ENCODE measurements around the gene PRSS27. TPM values are rescaled to one million over a fixed set of nuclear protein-coding genes. Genes with fewer than 3 reads are reported as not detected.
A peak's percentile ranks its signal among the peaks of the same experiment; 100 is the strongest.
"Not testable (repeated sequence)": the region's sequence is repeated elsewhere in the genome, so short reads cannot be mapped to it uniquely, and the experiment has no call there.

The PRSS27 gene
- total RNA-seq, 2 donors from 2014 or later: 2.2 to 2.9 TPM

DNA sequence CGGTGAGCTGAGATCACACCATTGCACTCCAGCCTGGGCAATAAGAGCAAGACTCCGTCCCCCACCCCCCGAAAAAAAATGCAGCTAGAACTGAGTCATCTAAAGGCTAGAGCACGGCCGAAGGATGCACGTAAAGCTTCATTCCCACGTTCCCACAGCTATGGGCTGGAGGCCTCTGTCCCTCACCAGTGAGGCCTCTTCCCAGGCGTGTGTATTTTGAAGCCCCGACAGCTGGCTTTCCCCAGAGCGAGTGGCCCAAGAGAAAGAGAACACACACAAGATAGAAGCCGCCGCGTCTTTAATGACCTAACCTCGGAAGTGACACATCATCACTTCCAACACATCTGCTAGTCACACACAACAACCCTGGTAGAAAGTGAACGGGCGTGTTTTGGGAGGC, 44.3 kb downstream of the PRSS27 start:
- no peak overlapping the region for H3K27ac Mint-ChIP-seq
- H3K4me3 Mint-ChIP-seq: peak overlapping the region; percentile 35
- H3K4me1 Mint-ChIP-seq: peaks cover 4% of the 10 kb centered on the region
- H3K36me3 Mint-ChIP-seq (ENCODE audit: low read depth): peaks cover 29% of the 10 kb centered on the region
- H3K9me3 Mint-ChIP-seq: no peaks in the 10 kb centered on the region
- no peaks in the 10 kb centered on the region for H3K27me3 Mint-ChIP-seq
- ATAC-seq (replicated peaks): no peak

DNA sequence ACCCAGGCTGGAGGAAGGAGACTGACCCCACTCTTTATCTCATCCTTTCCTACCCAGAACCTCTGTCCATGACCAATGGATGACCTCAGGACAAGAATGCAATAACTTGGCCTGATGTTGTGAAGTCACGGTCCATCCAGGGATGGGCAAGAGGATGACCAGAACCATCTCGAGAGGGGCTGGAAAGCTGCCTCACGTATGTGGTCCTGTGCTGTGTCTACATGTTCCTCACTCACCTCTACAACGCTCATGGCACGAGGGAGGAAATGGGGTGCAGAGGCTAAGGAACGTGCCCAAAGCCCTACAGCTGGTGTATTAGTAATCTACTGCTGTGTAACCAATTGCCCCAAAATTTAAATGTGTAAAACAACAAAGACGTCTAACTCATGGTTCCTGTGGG, 45.0 kb downstream of the PRSS27 start:
- Mint-ChIP-seq H3K27ac (no peak overlapping the region), H3K4me3 (peak overlapping the region; percentile 77), H3K9me3 (no peaks in the 10 kb centered on the region), H3K36me3 (ENCODE audit: low read depth) (peaks cover 29% of the 10 kb centered on the region), H3K4me1 (peaks cover 4% of the 10 kb centered on the region), H3K27me3 (no peaks in the 10 kb centered on the region)
- no peak for ATAC-seq (replicated peaks)

DNA sequence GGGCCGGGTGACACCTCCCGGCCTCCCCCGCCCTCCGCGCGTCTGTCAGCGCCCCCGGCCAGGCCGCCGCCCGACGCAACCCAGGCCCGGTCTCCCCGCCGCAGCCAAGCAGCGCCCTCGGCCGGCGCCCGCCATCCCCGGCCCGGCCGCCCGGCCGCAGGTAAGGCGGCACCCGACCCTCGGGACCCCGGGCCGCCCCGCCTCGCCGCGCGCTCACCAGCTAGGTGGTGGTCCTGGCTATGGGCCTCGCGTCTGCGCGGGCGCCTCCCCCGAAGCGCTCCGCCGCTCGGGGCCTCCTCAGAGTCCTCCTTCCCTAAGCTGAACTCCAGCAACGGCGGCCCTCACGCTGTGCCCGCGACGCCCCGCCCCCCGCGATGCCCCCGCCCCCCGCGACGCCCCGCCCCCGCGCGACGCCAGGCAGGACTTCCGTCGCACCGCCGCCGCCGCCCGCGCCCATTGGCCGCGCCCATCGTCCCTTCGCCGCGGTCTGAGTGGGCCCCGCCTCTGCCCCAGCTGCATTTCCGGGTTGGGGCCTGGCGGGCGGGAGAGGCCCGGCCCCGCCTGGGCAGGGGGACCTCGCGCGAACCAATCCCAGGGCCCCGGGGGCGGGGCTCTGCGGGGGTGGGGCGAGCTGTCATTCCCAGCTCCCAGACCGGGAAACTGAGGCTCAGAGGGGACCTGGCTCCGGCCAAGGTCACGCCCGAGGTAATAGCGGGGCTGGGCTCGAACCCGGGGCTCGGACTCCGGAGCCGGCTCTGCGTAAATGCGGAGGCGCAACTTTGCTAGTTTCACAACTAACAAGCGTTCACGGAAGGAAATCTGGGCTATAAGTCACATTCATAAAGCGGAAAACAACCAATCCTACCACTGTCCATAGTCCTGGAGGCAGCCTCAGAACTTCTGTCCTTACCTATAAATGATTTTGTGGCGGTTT, 46.7 kb downstream of the PRSS27 start:
- H3K4me1 Mint-ChIP-seq: peaks cover 10% of the 10 kb centered on the region
- H3K36me3 Mint-ChIP-seq (ENCODE audit: low read depth): peaks cover 40% of the 10 kb centered on the region

DNA sequence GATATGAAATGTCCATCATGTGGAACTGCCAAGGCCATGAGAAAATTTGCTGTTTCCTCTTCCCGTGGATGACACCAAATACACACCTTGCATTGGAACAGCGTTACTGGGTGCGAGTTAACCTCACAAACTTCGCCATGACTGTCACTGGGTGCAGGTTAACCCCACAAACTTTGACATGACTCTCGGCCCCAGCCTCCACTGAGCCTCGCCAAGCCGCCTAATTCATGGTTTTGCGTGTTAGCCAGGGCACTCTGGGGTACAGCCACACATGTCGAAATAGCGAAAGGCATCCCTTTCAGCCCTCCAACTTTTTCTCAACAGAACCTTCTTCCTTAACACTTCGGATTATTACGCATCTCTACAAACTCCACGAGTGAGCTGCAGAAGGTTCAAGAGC, 48.3 kb downstream of the PRSS27 start:
- Mint-ChIP-seq H3K27ac (peak overlapping the region; percentile 76), H3K9me3 (no peaks in the 10 kb centered on the region), H3K36me3 (ENCODE audit: low read depth) (peaks cover 56% of the 10 kb centered on the region), H3K4me1 (peaks cover 13% of the 10 kb centered on the region), H3K4me3 (peak overlapping the region; percentile 97), H3K27me3 (no peaks in the 10 kb centered on the region)
- no peak for ATAC-seq (replicated peaks)

More for the DNA sequence above, 46.7 kb downstream of the PRSS27 start:
- peak overlapping the region; percentile 83 for H3K27ac Mint-ChIP-seq
- H3K27me3 Mint-ChIP-seq: no peaks in the 10 kb centered on the region
- ATAC-seq (replicated peaks): peak; percentile 94
- no peaks in the 10 kb centered on the region for H3K9me3 Mint-ChIP-seq
- peak overlapping the region; percentile 77 for H3K4me3 Mint-ChIP-seq

DNA sequence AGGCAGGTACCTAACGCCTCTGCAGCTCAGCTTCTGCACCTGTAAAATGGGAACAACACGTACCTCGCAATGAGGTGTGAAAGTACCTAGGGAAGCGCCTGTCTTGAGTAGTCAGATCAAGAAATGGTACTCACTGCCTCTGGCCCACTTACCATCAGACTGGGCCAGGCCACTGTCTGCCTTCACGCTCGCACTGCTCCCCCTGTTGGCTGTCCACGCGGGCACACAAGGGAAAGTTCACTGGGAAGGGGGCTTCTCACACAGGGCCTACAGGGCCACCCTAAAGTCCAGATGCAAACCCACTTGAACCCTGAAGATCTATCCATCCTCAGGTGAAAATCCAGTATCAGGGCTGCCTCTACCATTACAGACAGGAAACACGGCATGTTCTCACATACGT, 48.8 kb downstream of the PRSS27 start:
- not testable (repeated sequence) for H3K27me3 Mint-ChIP-seq, H3K9me3 Mint-ChIP-seq, H3K27ac Mint-ChIP-seq
- Mint-ChIP-seq H3K4me1 (peaks cover 18% of the 10 kb centered on the region), H3K36me3 (ENCODE audit: low read depth) (peaks cover 62% of the 10 kb centered on the region), H3K4me3 (peak overlapping the region; percentile 97)
- ATAC-seq (replicated peaks): peak; percentile 25

DNA sequence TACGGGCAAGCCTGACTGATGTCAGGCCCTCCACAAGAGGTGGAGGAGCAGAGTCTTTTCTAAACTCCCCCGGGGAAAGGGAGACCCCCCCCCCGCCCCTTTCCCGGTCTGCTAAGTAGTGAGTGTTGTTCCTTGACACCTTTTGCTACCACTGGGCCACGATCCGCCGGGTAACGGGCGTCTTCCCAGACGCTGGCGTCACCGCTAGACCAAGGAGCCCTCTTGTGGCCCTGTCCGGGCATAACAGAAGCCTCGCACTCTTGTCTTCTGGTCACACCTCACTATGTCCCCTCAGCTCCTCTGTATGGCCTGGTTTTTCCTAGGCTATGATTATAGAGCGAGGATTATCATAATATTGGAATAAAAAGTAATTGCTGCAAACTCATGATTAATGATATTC, 50.0 kb downstream of the PRSS27 start:
- Mint-ChIP-seq H3K4me3 (peak overlapping the region; percentile 97), H3K27ac (peak overlapping the region; percentile 91), H3K4me1 (peaks cover 18% of the 10 kb centered on the region), H3K36me3 (ENCODE audit: low read depth) (peaks cover 74% of the 10 kb centered on the region)
- H3K27me3 Mint-ChIP-seq; H3K9me3 Mint-ChIP-seq; ATAC-seq (replicated peaks): not testable (repeated sequence)

DNA sequence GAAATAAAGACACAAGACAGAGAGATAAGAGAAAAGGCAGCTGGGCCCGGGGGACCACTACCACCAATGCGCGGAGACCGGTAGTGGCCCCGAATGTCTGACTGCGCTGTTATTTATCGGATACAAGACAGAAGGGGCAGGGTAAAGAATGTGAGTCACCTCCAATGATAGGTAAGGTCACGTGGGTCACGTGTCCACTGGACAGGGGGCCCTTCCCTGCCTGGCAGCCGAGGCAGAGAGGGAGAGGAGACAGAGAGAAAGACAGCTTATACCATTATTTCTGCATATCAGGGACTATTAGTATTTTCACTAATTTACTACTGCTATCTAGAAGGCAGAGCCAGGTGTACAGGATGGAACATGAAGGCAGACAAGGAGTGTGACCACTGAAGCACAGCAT, 50.4 kb downstream of the PRSS27 start:
- not testable (repeated sequence) for H3K9me3 Mint-ChIP-seq; ATAC-seq (replicated peaks); H3K27me3 Mint-ChIP-seq
- H3K36me3 Mint-ChIP-seq (ENCODE audit: low read depth): peaks cover 78% of the 10 kb centered on the region
- H3K27ac Mint-ChIP-seq: peak overlapping the region; percentile 91
- H3K4me3 Mint-ChIP-seq: peak overlapping the region; percentile 97
- peaks cover 18% of the 10 kb centered on the region for H3K4me1 Mint-ChIP-seq

DNA sequence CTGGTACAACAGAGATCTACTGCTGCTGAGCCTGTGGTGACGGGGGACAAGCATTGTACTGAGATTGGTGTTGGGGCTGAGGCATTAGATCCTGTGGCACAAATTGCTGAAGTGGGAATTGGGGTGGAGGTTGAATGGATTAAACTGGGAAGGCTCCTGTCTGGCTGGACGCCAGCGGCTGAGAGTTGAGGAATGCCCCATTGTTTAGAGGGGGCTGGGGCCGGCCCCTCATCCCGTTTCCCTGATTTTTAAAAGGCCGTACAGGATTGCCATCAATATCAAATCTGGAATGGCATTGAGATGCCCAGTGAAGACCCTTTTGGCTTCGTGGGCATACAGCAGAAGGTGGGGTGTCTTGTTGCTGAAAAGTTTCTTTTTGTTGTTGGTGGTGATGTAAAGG, 53.4 kb downstream of the PRSS27 start:
- H3K27ac Mint-ChIP-seq: peak overlapping the region; percentile 99
- H3K4me1 Mint-ChIP-seq: peaks cover 44% of the 10 kb centered on the region
- peak overlapping the region; percentile 97 for H3K4me3 Mint-ChIP-seq
- H3K27me3 Mint-ChIP-seq; ATAC-seq (replicated peaks); H3K9me3 Mint-ChIP-seq: not testable (repeated sequence)
- peaks cover 97% of the 10 kb centered on the region for H3K36me3 Mint-ChIP-seq (ENCODE audit: low read depth)

DNA sequence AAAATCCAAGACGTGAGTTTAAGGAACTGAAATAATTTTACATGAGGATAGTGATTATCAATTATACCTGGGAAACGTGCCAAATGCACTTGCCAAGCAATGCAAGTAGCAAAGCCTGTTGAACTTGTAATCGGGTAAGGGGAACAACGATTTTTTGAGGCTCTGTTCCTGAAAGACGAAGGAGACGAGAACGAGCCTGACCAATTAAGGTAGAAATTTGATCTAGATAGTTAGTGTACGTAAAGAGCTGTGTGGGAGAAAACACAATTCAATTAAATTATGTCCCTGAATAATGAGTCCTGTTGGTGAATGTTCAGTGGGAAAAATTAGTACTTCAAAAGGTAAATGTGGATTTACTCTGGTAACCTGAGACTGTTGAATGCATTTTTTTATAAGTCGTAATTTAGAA, 55.4 kb downstream of the PRSS27 start:
- H3K27ac Mint-ChIP-seq: peak overlapping the region; percentile 99
- ATAC-seq (replicated peaks): no peak
- H3K4me1 Mint-ChIP-seq: peaks cover 44% of the 10 kb centered on the region
- H3K9me3 Mint-ChIP-seq: no peaks in the 10 kb centered on the region
- H3K27me3 Mint-ChIP-seq: no peaks in the 10 kb centered on the region
- H3K36me3 Mint-ChIP-seq (ENCODE audit: low read depth): peaks cover 98% of the 10 kb centered on the region
- H3K4me3 Mint-ChIP-seq: peak overlapping the region; percentile 97

DNA sequence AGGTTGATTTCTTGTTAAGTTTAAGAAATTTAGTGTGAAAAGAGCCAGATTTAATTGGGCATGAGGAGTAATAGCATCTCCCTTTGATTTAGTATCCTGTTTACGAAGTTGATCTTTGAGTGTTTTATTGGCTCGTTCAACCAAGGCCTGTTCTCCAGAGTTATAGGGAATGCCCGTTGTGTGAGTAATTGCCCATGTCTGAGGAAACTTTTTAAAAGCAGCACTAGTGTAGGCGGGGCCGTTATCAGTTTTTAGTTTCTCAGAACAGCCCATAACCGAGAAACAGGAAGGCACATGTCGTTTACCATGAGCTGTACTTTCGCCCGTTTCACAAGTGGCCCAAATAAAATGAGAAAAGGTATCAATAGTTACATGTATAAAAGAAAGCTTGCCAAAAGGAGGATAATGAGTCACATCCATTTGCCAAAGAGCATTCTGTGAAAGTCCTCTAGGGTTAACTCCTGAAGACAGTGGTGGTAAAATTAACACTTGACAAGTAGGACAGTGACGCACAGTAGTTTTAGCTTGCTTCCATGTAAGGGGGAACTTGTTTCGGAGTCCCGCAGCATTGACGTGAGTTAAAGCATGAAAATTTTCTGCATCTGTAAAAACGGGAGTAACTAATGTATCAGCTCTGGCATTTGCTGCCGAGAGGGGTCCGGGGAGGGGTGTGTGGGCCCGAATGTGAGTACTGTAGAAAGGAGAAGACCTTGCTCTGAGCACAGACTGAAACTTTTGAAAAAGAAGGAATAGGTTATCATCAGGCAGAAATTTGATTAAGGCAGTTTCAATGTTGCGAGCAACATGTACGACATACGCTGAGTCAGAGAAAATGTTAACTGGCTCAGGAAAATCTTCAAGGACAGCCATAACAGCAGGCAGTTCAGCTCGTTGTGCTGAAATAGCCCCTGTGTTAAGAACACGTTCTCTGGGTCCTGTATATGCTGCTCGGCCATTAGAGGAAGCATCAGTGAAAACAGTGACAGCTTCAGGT, 56.2 kb downstream of the PRSS27 start:
- H3K9me3 Mint-ChIP-seq: no peaks in the 10 kb centered on the region
- no peaks in the 10 kb centered on the region for H3K27me3 Mint-ChIP-seq
- H3K4me3 Mint-ChIP-seq: peak overlapping the region; percentile 97
- H3K4me1 Mint-ChIP-seq: peaks cover 39% of the 10 kb centered on the region
- peak overlapping the region; percentile 99 for H3K27ac Mint-ChIP-seq
- H3K36me3 Mint-ChIP-seq (ENCODE audit: low read depth): peaks cover 91% of the 10 kb centered on the region
- ATAC-seq (replicated peaks): peak; percentile 88

Other genes with a start within 250 kb of the PRSS27 start
- gene NTN3, start 248.9 kb downstream of the PRSS27 start, total RNA-seq: under 1 TPM in 1 of 2 donors, not detected in 1; 0.21 TPM
- gene TBC1D24, start 245.1 kb downstream of the PRSS27 start, total RNA-seq: 10 to 100 TPM; 10.8 to 16.1 TPM
- gene ATP6V0C, start 206.3 kb downstream of the PRSS27 start, total RNA-seq: 100 to 1,000 TPM in 1 of 2 donors, 10 to 100 TPM in 1; 98.5 to 128 TPM
- gene AMDHD2, start 199.9 kb downstream of the PRSS27 start, total RNA-seq: 10 to 100 TPM; 39.6 to 54.5 TPM
- not detected for gene CEMP1, start 188.8 kb downstream of the PRSS27 start, total RNA-seq
- 10 to 100 TPM; 52.1 to 67.7 TPM for gene PDPK1, start 182.2 kb downstream of the PRSS27 start, total RNA-seq
- 10 to 100 TPM; 42.2 to 79.1 TPM for gene KCTD5, start 37.7 kb downstream of the PRSS27 start, total RNA-seq
- gene SRRM2, start 32.4 kb upstream of the PRSS27 start, total RNA-seq: 100 to 1,000 TPM; 553 to 810 TPM
- 100 to 1,000 TPM; 160 to 280 TPM for gene ELOB, start 57.1 kb upstream of the PRSS27 start, total RNA-seq
- not detected for gene PRSS33, start 67.3 kb upstream of the PRSS27 start, total RNA-seq
- not detected for gene PRSS41, start 78.2 kb upstream of the PRSS27 start, total RNA-seq
- 1 to 10 TPM; 1.2 to 4.8 TPM for gene PRSS21, start 97.0 kb upstream of the PRSS27 start, total RNA-seq
- 1 to 10 TPM; 4.0 to 5.7 TPM for gene ZG16B, start 110.1 kb upstream of the PRSS27 start, total RNA-seq
- gene PRSS22, start 137.9 kb upstream of the PRSS27 start, total RNA-seq: 1 to 10 TPM in 1 of 2 donors, not detected in 1; 1.9 TPM
- gene FLYWCH2, start 163.0 kb upstream of the PRSS27 start, total RNA-seq: 10 to 100 TPM; 13.5 to 14.6 TPM
- gene FLYWCH1, start 191.7 kb upstream of the PRSS27 start, total RNA-seq: 10 to 100 TPM; 52.4 to 61.1 TPM
- gene KREMEN2, start 244.1 kb upstream of the PRSS27 start, total RNA-seq: not detected
- gene PAQR4, start 249.1 kb upstream of the PRSS27 start, total RNA-seq: 10 to 100 TPM; 24.4 to 41.4 TPM

Data from activated T-helper 17 cell treated with anti-CD3 and anti-CD28 coated beads, Interleukin-2, amount 50 U/mL, for 72 hours (primary cell).